ENCODE data around the gene PIANP.
"Not testable (repeated sequence)": the region's sequence is repeated elsewhere in the genome, so short reads cannot be mapped to it uniquely, and the experiment has no call there.

Gene PIANP

DNA sequence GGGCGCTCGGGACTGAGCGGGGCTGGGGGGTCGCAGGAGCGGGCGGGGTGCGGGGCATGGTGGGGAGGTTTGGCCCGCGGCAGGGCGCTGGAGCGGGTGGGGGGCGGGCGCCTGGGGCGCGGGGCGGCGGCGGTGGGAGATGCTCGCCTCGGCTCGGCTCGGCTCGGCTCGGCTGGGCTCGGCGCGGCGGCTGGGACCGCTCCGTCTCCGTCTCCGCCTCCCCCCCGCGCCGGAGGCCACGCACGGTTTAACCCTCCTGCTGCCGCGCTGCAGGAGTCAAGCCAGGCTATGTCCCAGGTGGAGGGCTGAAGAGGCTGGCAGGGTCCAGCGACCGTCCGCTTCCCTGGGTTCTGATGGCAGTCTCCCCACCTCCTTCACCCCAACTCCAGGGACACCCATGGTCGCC, at the start of gene PIANP:
TSS of gene PIANP (minus strand) at position 170 of the 406 bp plus-strand sequence. CDS start 2,754 bp downstream, outside the sequence.
- H3K4me3 ChIP-seq (ENCODE audit: low read length), result peak within 1 kb of the TSS; percentile 32; the same call in 1 of the 2 replicates
- TF ChIP-seq ZNF274 (IDR thresholded peaks at IDR 0.05; ENCODE audit: low read depth, low read length), result no peak

- no peak overlapping the region for H3K4me3 ChIP-seq (ENCODE audit: low read length)
- TF ChIP-seq ZNF274 (IDR thresholded peaks at IDR 0.05; ENCODE audit: low read depth, low read length), result no peak
Observed at GRCh38 chr12:6748761-6749160, 48.1 kb upstream of the PIANP start.

GRCh38 chr12:6747216-6747615, 46.6 kb upstream of the PIANP start:
- no peak for TF ChIP-seq ZNF274 (IDR thresholded peaks at IDR 0.05; ENCODE audit: low read depth, low read length)
- H3K4me3 ChIP-seq (ENCODE audit: low read length), result no peak overlapping the region

DNA sequence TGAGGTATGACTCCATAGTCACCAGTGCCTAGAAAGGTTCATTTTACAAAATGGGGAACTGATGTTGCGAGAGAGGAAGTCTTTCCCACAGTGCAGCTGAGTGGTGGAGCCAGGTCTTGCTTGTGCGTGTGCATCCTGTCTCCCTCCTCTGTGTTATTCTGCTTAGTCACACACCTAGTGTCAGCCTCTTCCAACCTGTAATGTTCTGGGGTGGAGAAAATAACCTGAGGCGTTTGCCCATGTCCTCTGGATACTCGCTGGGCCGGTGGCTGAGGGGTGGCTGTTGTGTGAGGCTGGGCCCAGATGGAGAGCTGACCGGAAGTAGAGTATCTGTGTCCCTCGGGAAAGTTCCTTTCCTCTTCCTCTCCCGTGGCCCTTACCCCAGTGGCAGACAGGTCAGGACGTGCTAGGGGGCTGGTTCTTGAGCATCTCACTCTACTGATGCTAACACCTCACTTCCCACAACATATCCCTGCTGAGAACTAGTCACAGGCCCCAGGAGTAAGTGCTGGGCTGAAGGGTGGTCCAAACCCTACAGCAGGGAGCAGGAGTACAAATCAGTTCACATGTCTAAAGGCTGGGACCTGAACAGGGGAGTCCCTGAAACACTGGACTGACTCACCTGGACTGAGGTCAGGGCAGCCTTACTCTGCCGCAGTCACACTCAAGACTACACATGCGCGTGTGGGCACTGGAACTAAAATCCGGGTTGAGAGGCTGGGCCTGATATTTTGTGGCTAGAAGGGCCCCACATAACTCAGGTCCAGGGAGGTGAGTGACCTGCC, 45.3 kb upstream of the PIANP start:
- no peak overlapping the region for H3K4me3 ChIP-seq (ENCODE audit: low read length)

DNA sequence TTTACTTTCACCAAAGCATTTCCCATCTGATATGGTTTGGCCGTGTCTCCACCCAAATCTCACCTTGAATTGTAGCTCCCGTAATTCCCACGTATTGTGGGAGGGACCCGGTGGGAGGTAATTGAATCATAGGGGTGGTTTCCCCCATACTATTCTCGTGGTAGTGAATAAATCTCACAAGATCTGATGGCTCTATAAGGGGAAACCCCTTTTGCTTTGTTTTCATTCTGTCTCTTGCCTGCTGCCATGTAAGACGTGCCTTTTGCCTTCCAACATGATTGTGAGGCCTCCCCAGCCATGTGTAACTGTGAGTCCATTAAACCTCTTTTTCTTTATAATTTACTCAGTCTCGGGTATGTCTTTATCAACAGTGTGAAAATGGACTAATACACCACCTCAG, 42.7 kb upstream of the PIANP start:
- not testable (repeated sequence) for H3K4me3 ChIP-seq (ENCODE audit: low read length)

More for the DNA sequence above, 45.3 kb upstream of the PIANP start:
- TF ChIP-seq ZNF274 (IDR thresholded peaks at IDR 0.05; ENCODE audit: low read depth, low read length), result no peak

DNA sequence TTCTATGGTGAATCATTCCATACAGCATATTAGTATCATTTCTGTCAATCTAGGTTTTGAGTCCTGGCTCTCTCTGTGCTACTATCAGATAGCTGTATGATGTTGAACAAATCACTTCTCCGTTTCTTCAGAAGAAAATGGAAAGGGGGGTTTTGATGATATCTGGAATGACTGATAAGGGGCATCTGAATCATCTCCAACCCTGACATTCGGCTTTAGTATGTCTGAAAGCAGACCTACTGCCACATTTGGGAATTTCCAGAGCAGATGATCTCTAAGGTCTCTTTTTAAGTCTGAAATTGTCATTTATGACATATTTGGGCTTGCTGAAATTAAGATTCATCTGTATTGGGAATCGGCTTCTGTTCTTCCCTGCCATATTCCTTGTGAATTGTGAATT, 42.2 kb upstream of the PIANP start:
- TF ChIP-seq ZNF274 (IDR thresholded peaks at IDR 0.05; ENCODE audit: low read depth, low read length), result no peak
- no peak overlapping the region for H3K4me3 ChIP-seq (ENCODE audit: low read length)

DNA sequence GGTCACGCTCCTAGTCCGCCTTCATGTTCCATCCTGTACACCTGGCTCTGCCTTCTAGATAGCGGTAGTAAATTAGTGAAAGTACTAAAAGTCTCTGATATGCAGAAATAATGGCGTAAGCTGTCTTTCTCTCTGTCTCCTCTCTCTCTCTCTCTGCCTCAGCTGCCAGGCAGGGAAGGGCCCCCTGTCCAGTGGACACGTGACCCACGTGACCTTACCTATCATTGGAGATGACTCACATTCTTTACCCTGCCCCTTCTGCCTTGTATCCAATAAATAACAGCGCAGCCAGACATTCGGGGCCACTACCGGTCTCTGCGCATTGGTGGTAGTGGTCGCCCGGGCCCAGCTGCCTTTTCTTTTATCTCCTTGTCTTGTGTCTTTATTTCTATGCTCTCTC, 41.5 kb upstream of the PIANP start:
- not testable (repeated sequence) for H3K4me3 ChIP-seq (ENCODE audit: low read length)

- H3K4me3 ChIP-seq (ENCODE audit: low read length), result no peak overlapping the region
- TF ChIP-seq ZNF274 (IDR thresholded peaks at IDR 0.05; ENCODE audit: low read depth, low read length), result no peak
Observed at GRCh38 chr12:6736754-6737153, 36.1 kb upstream of the PIANP start.

GRCh38 chr12:6735448-6736191, 35.0 kb upstream of the PIANP start:
- TF ChIP-seq ZNF274 (IDR thresholded peaks at IDR 0.05; ENCODE audit: low read depth, low read length), result no peak
- H3K4me3 ChIP-seq (ENCODE audit: low read length), result no peak overlapping the region

GRCh38 chr12:6734506-6735387, 34.1 kb upstream of the PIANP start:
- H3K4me3 ChIP-seq (ENCODE audit: low read length), result no peak overlapping the region
- TF ChIP-seq ZNF274 (IDR thresholded peaks at IDR 0.05; ENCODE audit: low read depth, low read length), result no peak

- TF ChIP-seq ZNF274 (IDR thresholded peaks at IDR 0.05; ENCODE audit: low read depth, low read length), result no peak
- no peak overlapping the region for H3K4me3 ChIP-seq (ENCODE audit: low read length)
Observed at GRCh38 chr12:6730169-6730568, 29.6 kb upstream of the PIANP start.

GRCh38 chr12:6729186-6729585, 28.6 kb upstream of the PIANP start:
- no peak for TF ChIP-seq ZNF274 (IDR thresholded peaks at IDR 0.05; ENCODE audit: low read depth, low read length)
- H3K4me3 ChIP-seq (ENCODE audit: low read length), result no peak overlapping the region

- no peak for TF ChIP-seq ZNF274 (IDR thresholded peaks at IDR 0.05; ENCODE audit: low read depth, low read length)
- H3K4me3 ChIP-seq (ENCODE audit: low read length), result no peak overlapping the region
Observed at GRCh38 chr12:6725350-6725749, 24.7 kb upstream of the PIANP start.

- TF ChIP-seq ZNF274 (IDR thresholded peaks at IDR 0.05; ENCODE audit: low read depth, low read length), result no peak
- H3K4me3 ChIP-seq (ENCODE audit: low read length), result peak overlapping the region; percentile 65
Observed at GRCh38 chr12:6724409-6724797, 23.8 kb upstream of the PIANP start.
